ENCODE measurements around the gene HOXA6. TPM values are rescaled to one million over a fixed set of nuclear protein-coding genes. Genes with fewer than 3 reads are reported as not detected.
A peak's percentile ranks its signal among the peaks of the same experiment; 100 is the strongest.

The HOXA6 gene
- polyA plus RNA-seq, 2 donors, result 0.19 to 0.69 TPM

- no peak overlapping the region for H3K27ac ChIP-seq (ENCODE audit: low read depth in 2 of 2, low read length in 1 of 2)
- H3K4me1 ChIP-seq (ENCODE audit: control insufficient read depth in 2 of 2, insufficient read depth in 2 of 2, low read length in 1 of 2), result peaks cover 2 to 5% of the 10 kb centered on the region in 2 donors
- peak overlapping the region; percentile 42 to 54 for H3K4me3 ChIP-seq (ENCODE audit: low read depth in 1 of 2, low read length in 2 of 2)
- H3K9me3 ChIP-seq (ENCODE audit: control insufficient read depth in 2 of 2, insufficient read depth in 1 of 2, low read depth in 1 of 2, low read length in 1 of 2), result peaks cover 0 to 4% of the 10 kb centered on the region in 2 donors
- no peaks in the 10 kb centered on the region for H3K36me3 ChIP-seq (ENCODE audit: control insufficient read depth in 2 of 2, insufficient read depth in 2 of 2, low read length in 1 of 2)
- H3K27me3 ChIP-seq (ENCODE audit: control insufficient read depth in 1 of 2, insufficient read depth in 2 of 2, low read length in 2 of 2), result peaks cover 12 to 56% of the 10 kb centered on the region in 2 donors
- WGBS, 2 donors, result 2 to 3% methylated on average over 57 to 58 of the region's 58 CpGs
Measured at GRCh38 chr7:27172823-27173510, 25.4 kb upstream of the HOXA6 start.

GRCh38 chr7:27172315-27172774 lies 24.8 kb upstream of the HOXA6 start:
- Histone ChIP-seq H3K9me3 (ENCODE audit: control insufficient read depth in 2 of 2, insufficient read depth in 1 of 2, low read depth in 1 of 2, low read length in 1 of 2) (peaks cover 0 to 4% of the 10 kb centered on the region in 2 donors), H3K27me3 (ENCODE audit: control insufficient read depth in 1 of 2, insufficient read depth in 2 of 2, low read length in 2 of 2) (peaks cover 12 to 61% of the 10 kb centered on the region in 2 donors), H3K4me3 (ENCODE audit: low read depth in 1 of 2, low read length in 2 of 2) (peak overlapping the region in 1 of 2 donors; percentile 54), H3K27ac (ENCODE audit: low read depth in 2 of 2, low read length in 1 of 2) (no peak overlapping the region), H3K4me1 (ENCODE audit: control insufficient read depth in 2 of 2, insufficient read depth in 2 of 2, low read length in 1 of 2) (peaks cover 2 to 5% of the 10 kb centered on the region in 2 donors), H3K36me3 (ENCODE audit: control insufficient read depth in 2 of 2, insufficient read depth in 2 of 2, low read length in 1 of 2) (no peaks in the 10 kb centered on the region)
- WGBS, 2 donors, result 9 to 13% methylated on average over 10 of the region's 10 CpGs

GRCh38 chr7:27171637-27172314 lies 24.2 kb upstream of the HOXA6 start:
- Histone ChIP-seq H3K27me3 (ENCODE audit: control insufficient read depth in 1 of 2, insufficient read depth in 2 of 2, low read length in 2 of 2) (peaks cover 12 to 60% of the 10 kb centered on the region in 2 donors), H3K4me1 (ENCODE audit: control insufficient read depth in 2 of 2, insufficient read depth in 2 of 2, low read length in 1 of 2) (peaks cover 2 to 5% of the 10 kb centered on the region in 2 donors), H3K4me3 (ENCODE audit: low read depth in 1 of 2, low read length in 2 of 2) (peak overlapping the region in 1 of 2 donors; percentile 4), H3K36me3 (ENCODE audit: control insufficient read depth in 2 of 2, insufficient read depth in 2 of 2, low read length in 1 of 2) (no peaks in the 10 kb centered on the region), H3K27ac (ENCODE audit: low read depth in 2 of 2, low read length in 1 of 2) (no peak overlapping the region), H3K9me3 (ENCODE audit: control insufficient read depth in 2 of 2, insufficient read depth in 1 of 2, low read depth in 1 of 2, low read length in 1 of 2) (peaks cover 0 to 4% of the 10 kb centered on the region in 2 donors)
- WGBS, 2 donors, result 9% methylated on average over 30 of the region's 30 CpGs

GRCh38 chr7:27171325-27171636 lies 23.7 kb upstream of the HOXA6 start:
- Histone ChIP-seq H3K4me3 (ENCODE audit: low read depth in 1 of 2, low read length in 2 of 2) (no peak overlapping the region), H3K27ac (ENCODE audit: low read depth in 2 of 2, low read length in 1 of 2) (no peak overlapping the region), H3K4me1 (ENCODE audit: control insufficient read depth in 2 of 2, insufficient read depth in 2 of 2, low read length in 1 of 2) (peaks cover 2 to 5% of the 10 kb centered on the region in 2 donors), H3K9me3 (ENCODE audit: control insufficient read depth in 2 of 2, insufficient read depth in 1 of 2, low read depth in 1 of 2, low read length in 1 of 2) (peaks cover 0 to 4% of the 10 kb centered on the region in 2 donors), H3K27me3 (ENCODE audit: control insufficient read depth in 1 of 2, insufficient read depth in 2 of 2, low read length in 2 of 2) (peaks cover 10 to 63% of the 10 kb centered on the region in 2 donors), H3K36me3 (ENCODE audit: control insufficient read depth in 2 of 2, insufficient read depth in 2 of 2, low read length in 1 of 2) (no peaks in the 10 kb centered on the region)
- 5 to 11% methylated on average over 8 of the region's 8 CpGs for WGBS, 2 donors

GRCh38 chr7:27170426-27171324 lies 23.1 kb upstream of the HOXA6 start:
- H3K4me3 ChIP-seq (ENCODE audit: low read depth in 1 of 2, low read length in 2 of 2), result no peak overlapping the region
- H3K9me3 ChIP-seq (ENCODE audit: control insufficient read depth in 2 of 2, insufficient read depth in 1 of 2, low read depth in 1 of 2, low read length in 1 of 2), result peaks cover 0 to 8% of the 10 kb centered on the region in 2 donors
- H3K27ac ChIP-seq (ENCODE audit: low read depth in 2 of 2, low read length in 1 of 2), result no peak overlapping the region
- 31 to 33% methylated on average over 11 of the region's 11 CpGs for WGBS, 2 donors
- peaks cover 2 to 7% of the 10 kb centered on the region in 2 donors for H3K4me1 ChIP-seq (ENCODE audit: control insufficient read depth in 2 of 2, insufficient read depth in 2 of 2, low read length in 1 of 2)
- no peaks in the 10 kb centered on the region for H3K36me3 ChIP-seq (ENCODE audit: control insufficient read depth in 2 of 2, insufficient read depth in 2 of 2, low read length in 1 of 2)
- peaks cover 5 to 69% of the 10 kb centered on the region in 2 donors for H3K27me3 ChIP-seq (ENCODE audit: control insufficient read depth in 1 of 2, insufficient read depth in 2 of 2, low read length in 2 of 2)

- Histone ChIP-seq H3K36me3 (ENCODE audit: control insufficient read depth in 2 of 2, insufficient read depth in 2 of 2, low read length in 1 of 2) (no peaks in the 10 kb centered on the region), H3K27ac (ENCODE audit: low read depth in 2 of 2, low read length in 1 of 2) (no peak overlapping the region), H3K9me3 (ENCODE audit: control insufficient read depth in 2 of 2, insufficient read depth in 1 of 2, low read depth in 1 of 2, low read length in 1 of 2) (peaks cover 0 to 12% of the 10 kb centered on the region in 2 donors), H3K27me3 (ENCODE audit: control insufficient read depth in 1 of 2, insufficient read depth in 2 of 2, low read length in 2 of 2) (peaks cover 5 to 73% of the 10 kb centered on the region in 2 donors), H3K4me3 (ENCODE audit: low read depth in 1 of 2, low read length in 2 of 2) (peak overlapping the region in 1 of 2 donors; percentile 35), H3K4me1 (ENCODE audit: control insufficient read depth in 2 of 2, insufficient read depth in 2 of 2, low read length in 1 of 2) (peaks cover 2 to 7% of the 10 kb centered on the region in 2 donors)
- WGBS, 2 donors, result 4 to 5% methylated on average over 42 to 46 of the region's 46 CpGs
Measured at GRCh38 chr7:27169658-27170425, 22.3 kb upstream of the HOXA6 start.

GRCh38 chr7:27168265-27168947 lies 20.8 kb upstream of the HOXA6 start:
- Histone ChIP-seq H3K36me3 (ENCODE audit: control insufficient read depth in 2 of 2, insufficient read depth in 2 of 2, low read length in 1 of 2) (no peaks in the 10 kb centered on the region), H3K4me3 (ENCODE audit: low read depth in 1 of 2, low read length in 2 of 2) (no peak overlapping the region), H3K27ac (ENCODE audit: low read depth in 2 of 2, low read length in 1 of 2) (no peak overlapping the region), H3K27me3 (ENCODE audit: control insufficient read depth in 1 of 2, insufficient read depth in 2 of 2, low read length in 2 of 2) (peaks cover 5 to 69% of the 10 kb centered on the region in 2 donors), H3K9me3 (ENCODE audit: control insufficient read depth in 2 of 2, insufficient read depth in 1 of 2, low read depth in 1 of 2, low read length in 1 of 2) (peaks cover 0 to 12% of the 10 kb centered on the region in 2 donors), H3K4me1 (ENCODE audit: control insufficient read depth in 2 of 2, insufficient read depth in 2 of 2, low read length in 1 of 2) (peaks cover 2 to 7% of the 10 kb centered on the region in 2 donors)
- 30 to 56% methylated on average over 25 of the region's 25 CpGs for WGBS, 2 donors

- Histone ChIP-seq H3K9me3 (ENCODE audit: control insufficient read depth in 2 of 2, insufficient read depth in 1 of 2, low read depth in 1 of 2, low read length in 1 of 2) (peaks cover 0 to 12% of the 10 kb centered on the region in 2 donors), H3K36me3 (ENCODE audit: control insufficient read depth in 2 of 2, insufficient read depth in 2 of 2, low read length in 1 of 2) (no peaks in the 10 kb centered on the region), H3K4me3 (ENCODE audit: low read depth in 1 of 2, low read length in 2 of 2) (no peak overlapping the region), H3K27me3 (ENCODE audit: control insufficient read depth in 1 of 2, insufficient read depth in 2 of 2, low read length in 2 of 2) (peaks cover 5 to 65% of the 10 kb centered on the region in 2 donors), H3K27ac (ENCODE audit: low read depth in 2 of 2, low read length in 1 of 2) (no peak overlapping the region), H3K4me1 (ENCODE audit: control insufficient read depth in 2 of 2, insufficient read depth in 2 of 2, low read length in 1 of 2) (peaks cover 2 to 4% of the 10 kb centered on the region in 2 donors)
- 38 to 59% methylated on average over 4 of the region's 4 CpGs for WGBS, 2 donors
Measured at GRCh38 chr7:27167916-27168264, 20.3 kb upstream of the HOXA6 start.

All from esophagus (tissue), 2 donors.